ENCODE data around the gene MAT2B. TPM values are rescaled to one million over a fixed set of nuclear protein-coding genes. Genes with fewer than 3 reads are reported as not detected.

The MAT2B gene
- total and polyA plus RNA-seq, 2 of the 13 experiments (the other 11 are each of a cell fraction or from before 2014, with no cell fraction given) = 20.2 to 37.1 TPM

DNA sequence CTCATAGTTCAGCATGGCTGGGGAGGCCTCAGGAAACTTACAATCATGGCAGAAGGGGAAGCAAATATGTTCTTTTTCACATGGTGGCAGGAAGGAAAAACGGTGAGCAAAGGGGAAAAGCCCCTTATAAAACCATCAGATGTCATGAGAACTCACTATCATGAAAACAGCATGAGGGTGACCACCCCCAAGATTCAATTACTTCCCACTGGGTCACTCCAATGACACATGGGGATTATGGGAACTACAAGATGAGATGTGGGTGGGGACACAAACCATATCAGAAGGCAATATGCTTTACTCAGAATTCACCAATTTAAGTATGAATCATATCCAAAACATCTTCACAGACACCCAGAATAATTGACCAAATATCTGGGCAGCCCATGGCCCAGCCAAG, 19.7 kb downstream of the MAT2B start:
- intact Hi-C loops (cut with micrococcal nuclease; ENCODE audit: unreplicated experiment) (no loop called here), in situ Hi-C loops (cut with HindIII; ENCODE audit: extremely low pct_ligation_motif_present, low pct_unique_long_range_greater_than_20kb) (no loop called here)
- ChIA-PET CTCF (ENCODE audit: low intra/inter-chr PET ratio, low total read pairs) (no interaction called here), POLR2A (no interaction called here)
- H4K20me1 ChIP-seq (ENCODE audit: insufficient read depth, low read length) = no peaks in the 10 kb centered on the region
- H3K27ac ChIP-seq (ENCODE audit: extremely low read length, insufficient read depth, low read length) = no peak overlapping the region
- H3K27me3 ChIP-seq (ENCODE audit: control insufficient read depth in 1 of 2, insufficient read depth in 2 of 2, low read length in 2 of 2) = no peaks in the 10 kb centered on the region
- no peak for ATAC-seq
- no peak overlapping the region for H2AFZ ChIP-seq (ENCODE audit: low read length)
- DNase-seq (ENCODE audit: low spot score) = no peak
- no peak overlapping the region for H3K4me2 ChIP-seq (ENCODE audit: low read depth, low read length)
- H3K4me1 ChIP-seq (ENCODE audit: insufficient read depth, low read length) = peaks cover 7% of the 10 kb centered on the region; the same call in 1 of the 2 replicates
- TF ChIP-seq, protein P1, sequence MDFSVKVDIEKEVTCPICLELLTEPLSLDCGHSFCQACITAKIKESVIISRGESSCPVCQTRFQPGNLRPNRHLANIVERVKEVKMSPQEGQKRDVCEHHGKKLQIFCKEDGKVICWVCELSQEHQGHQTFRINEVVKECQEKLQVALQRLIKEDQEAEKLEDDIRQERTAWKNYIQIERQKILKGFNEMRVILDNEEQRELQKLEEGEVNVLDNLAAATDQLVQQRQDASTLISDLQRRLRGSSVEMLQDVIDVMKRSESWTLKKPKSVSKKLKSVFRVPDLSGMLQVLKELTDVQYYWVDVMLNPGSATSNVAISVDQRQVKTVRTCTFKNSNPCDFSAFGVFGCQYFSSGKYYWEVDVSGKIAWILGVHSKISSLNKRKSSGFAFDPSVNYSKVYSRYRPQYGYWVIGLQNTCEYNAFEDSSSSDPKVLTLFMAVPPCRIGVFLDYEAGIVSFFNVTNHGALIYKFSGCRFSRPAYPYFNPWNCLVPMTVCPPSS (IDR thresholded peaks at IDR 0.05) = no peak
- TF ChIP-seq ARNTL (CRISPR knock-in tag; IDR thresholded peaks at IDR 0.05) = no peak
- no peak for TF ChIP-seq AHR (CRISPR knock-in tag; IDR thresholded peaks at IDR 0.05)
- no peak for TF ChIP-seq SCMH1 (CRISPR knock-in tag; IDR thresholded peaks at IDR 0.05; ENCODE audit: borderline replicate concordance)
- no peaks in the 10 kb centered on the region for H3K36me3 ChIP-seq (replicated peaks in 1 of 2; ENCODE audit: control insufficient read depth in 1 of 2, insufficient read depth in 2 of 2, low read length in 2 of 2)
- BruUV-seq (replicated peaks) = no TSS peak
- H3K9me3 ChIP-seq (ENCODE audit: low read length) = no peaks in the 10 kb centered on the region
- H3K79me2 ChIP-seq (ENCODE audit: insufficient read depth, low read length) = no peaks in the 10 kb centered on the region
- H3K9ac ChIP-seq (ENCODE audit: insufficient read depth, low read depth, low read length) = no peak overlapping the region
- FAIRE-seq = no peak
- H3K4me3 ChIP-seq (replicated peaks in 1 of 3; ENCODE audit: insufficient read depth in 1 of 3, low read depth in 2 of 3, low read length in 3 of 3) = no peak overlapping the region
- WGBS (ENCODE audit: low lambda C conversion rate) = 0% methylated on average over 1 of the region's 1 CpG

DNA sequence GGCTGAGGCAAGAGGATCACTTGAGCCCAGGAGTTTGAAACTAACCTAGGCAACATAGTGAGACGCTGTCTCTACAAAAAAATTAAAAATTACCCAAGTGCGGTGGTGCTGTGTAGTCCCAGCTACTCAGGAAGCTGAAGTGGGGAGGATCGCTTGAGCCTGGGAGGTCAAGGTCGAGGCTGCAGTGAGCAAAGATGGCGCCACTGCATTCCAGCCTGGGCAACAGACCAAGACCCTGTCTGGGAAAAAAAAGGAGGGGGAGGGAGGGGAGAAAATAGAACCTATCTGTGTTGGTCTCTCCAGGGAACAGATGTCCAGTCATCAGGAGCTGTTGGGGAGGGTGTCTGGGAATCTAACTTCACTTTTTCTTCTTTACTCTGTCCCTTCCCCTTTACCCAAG, 24.3 kb downstream of the MAT2B start:
- Histone ChIP-seq H3K9me3 (ENCODE audit: low read length) (no peaks in the 10 kb centered on the region), H3K4me3 (replicated peaks in 1 of 3; ENCODE audit: insufficient read depth in 1 of 3, low read depth in 2 of 3, low read length in 3 of 3) (no peak overlapping the region), H3K79me2 (ENCODE audit: insufficient read depth, low read length) (no peaks in the 10 kb centered on the region), H3K27ac (ENCODE audit: extremely low read length, insufficient read depth, low read length) (no peak overlapping the region), H3K9ac (ENCODE audit: insufficient read depth, low read depth, low read length) (no peak overlapping the region), H4K20me1 (ENCODE audit: insufficient read depth, low read length) (no peaks in the 10 kb centered on the region), H2AFZ (ENCODE audit: low read length) (no peak overlapping the region), H3K36me3 (replicated peaks in 1 of 2; ENCODE audit: control insufficient read depth in 1 of 2, insufficient read depth in 2 of 2, low read length in 2 of 2) (no peaks in the 10 kb centered on the region), H3K4me1 (ENCODE audit: insufficient read depth, low read length) (peaks cover 7% of the 10 kb centered on the region; the same call in 1 of the 2 replicates), H3K27me3 (ENCODE audit: control insufficient read depth in 1 of 2, insufficient read depth in 2 of 2, low read length in 2 of 2) (no peaks in the 10 kb centered on the region; a peak in 1 of 5 replicates), H3K4me2 (ENCODE audit: low read depth, low read length) (peak overlapping the region; percentile 18; the same call in 1 of the 2 replicates)
- POLR2A ChIA-PET = interaction anchor here (1.7 kb wide), 1 partner anchor 23 kb away, joined by 4 read pairs; no protein-coding TSS in a partner anchor
- peak; percentile 30 for DNase-seq (ENCODE audit: low spot score)
- CTCF ChIA-PET (ENCODE audit: low intra/inter-chr PET ratio, low total read pairs) = no interaction called here
- 0% methylated on average over 5 of the region's 5 CpGs for WGBS (ENCODE audit: low lambda C conversion rate)
- peak; percentile 73 for ATAC-seq
- FAIRE-seq = no peak
- BruUV-seq (replicated peaks) = no TSS peak
- in situ Hi-C loops (cut with HindIII; ENCODE audit: extremely low pct_ligation_motif_present, low pct_unique_long_range_greater_than_20kb) = no loop called here
- intact Hi-C loops (cut with micrococcal nuclease; ENCODE audit: unreplicated experiment) = no loop called here
- peak; percentile 66 for TF ChIP-seq TEAD3 (CRISPR knock-in tag; optimal IDR thresholded peaks at IDR 0.05; ENCODE audit: borderline replicate concordance)
- TF ChIP-seq, protein P2, sequence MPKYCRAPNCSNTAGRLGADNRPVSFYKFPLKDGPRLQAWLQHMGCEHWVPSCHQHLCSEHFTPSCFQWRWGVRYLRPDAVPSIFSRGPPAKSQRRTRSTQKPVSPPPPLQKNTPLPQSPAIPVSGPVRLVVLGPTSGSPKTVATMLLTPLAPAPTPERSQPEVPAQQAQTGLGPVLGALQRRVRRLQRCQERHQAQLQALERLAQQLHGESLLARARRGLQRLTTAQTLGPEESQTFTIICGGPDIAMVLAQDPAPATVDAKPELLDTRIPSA (CRISPR knock-in tag; IDR thresholded peaks at IDR 0.05; ENCODE audit: borderline replicate concordance) = no peak
- TF ChIP-seq GPN1 (CRISPR knock-in tag; IDR thresholded peaks at IDR 0.05; ENCODE audit: borderline replicate concordance) = no peak
- no peak for TF ChIP-seq SNAPC2 (CRISPR knock-in tag; IDR thresholded peaks at IDR 0.05)
- TF ChIP-seq HNF4A (CRISPR knock-in tag; IDR thresholded peaks at IDR 0.05) = no peak
- TF ChIP-seq ZNF557 (CRISPR knock-in tag; IDR thresholded peaks at IDR 0.05) = no peak
- TF ChIP-seq YY1 (IDR thresholded peaks at IDR 0.05; ENCODE audit: insufficient read depth, insufficient replicate concordance, low read depth, low read length) = peak; percentile 49
- peak; percentile 78 for TF ChIP-seq ZNF644 (CRISPR knock-in tag; IDR thresholded peaks at IDR 0.05; ENCODE audit: low read depth)
- TF ChIP-seq NR2F6 (IDR thresholded peaks at IDR 0.05) = peak; percentile 49; the same call in 1 of the 2 replicates
- peak; percentile 74 for TF ChIP-seq NR2F6 (CRISPR knock-in tag; IDR thresholded peaks at IDR 0.05)
- TF ChIP-seq ZNF121 (CRISPR knock-in tag; IDR thresholded peaks at IDR 0.05) = peak; percentile 73
- no peak for TF ChIP-seq ZBTB4 (CRISPR knock-in tag; IDR thresholded peaks at IDR 0.05; ENCODE audit: borderline replicate concordance)
